A204.1 (cell line): ENCODE data around the gene HDAC9.

Experiments used
- FAIRE-seq: peaks from 2 replicates; lab custom pipeline; 2012; peaks lifted over from hg19 to GRCh38; lab: Jason Lieb, UNC

Gene HDAC9

DNA sequence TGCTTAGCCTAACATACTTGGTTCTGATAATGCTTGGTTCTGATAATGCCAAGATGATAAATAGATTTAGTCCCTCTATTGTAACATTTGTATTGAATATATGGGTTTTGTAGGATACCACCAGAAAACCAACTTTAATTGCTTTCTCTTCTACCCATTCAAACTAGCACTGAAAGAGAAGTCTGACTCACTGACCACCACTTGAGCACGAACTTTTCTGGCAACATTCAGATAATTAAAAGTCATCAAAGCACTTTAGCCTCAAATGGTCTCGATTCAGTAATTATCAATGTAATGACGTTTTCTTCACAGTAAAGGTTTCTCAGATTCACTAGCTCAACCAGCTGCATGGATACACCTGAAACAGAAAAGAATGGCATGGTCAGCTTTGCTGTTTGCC lies 63.0 kb downstream of the HDAC9 start:
- no peak for FAIRE-seq

DNA sequence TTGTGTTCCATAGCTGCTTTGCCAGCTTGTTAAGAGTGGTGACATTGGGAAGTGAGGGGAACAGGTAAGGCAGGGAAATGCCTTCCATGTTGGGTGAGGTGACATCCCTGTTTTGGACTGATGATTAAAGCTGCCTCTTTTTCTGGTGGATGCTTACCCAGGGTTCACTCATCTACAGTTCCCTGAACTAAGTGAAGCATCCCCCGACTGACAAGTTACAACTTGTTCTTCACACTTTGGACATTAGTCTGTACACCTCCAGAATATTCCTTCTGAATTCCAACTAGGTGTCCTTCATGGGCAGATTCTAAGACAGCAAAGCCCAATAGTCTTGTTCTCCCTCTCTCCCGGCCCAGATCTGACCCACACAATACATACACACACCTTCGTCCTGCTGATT lies 63.4 kb downstream of the HDAC9 start:
- FAIRE-seq: no peak

DNA sequence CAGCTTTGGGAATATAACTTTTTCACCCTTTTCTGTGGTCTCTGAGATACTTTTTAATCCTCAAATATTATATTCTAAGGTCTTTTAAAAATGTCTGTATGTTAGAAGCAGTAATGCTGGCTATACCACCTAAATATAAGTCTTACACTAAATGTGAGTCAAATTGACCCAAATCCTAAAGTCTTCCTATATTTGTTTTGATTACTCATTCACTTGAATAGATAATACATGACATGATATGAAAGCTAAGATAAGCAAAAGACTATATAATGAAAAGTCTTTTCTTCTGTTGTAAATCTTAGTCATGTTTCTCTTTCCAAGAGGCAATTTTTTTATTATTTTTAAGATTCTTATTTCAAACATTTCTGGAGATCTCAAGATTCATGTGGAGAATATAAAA lies 64.2 kb downstream of the HDAC9 start:
- FAIRE-seq: no peak

DNA sequence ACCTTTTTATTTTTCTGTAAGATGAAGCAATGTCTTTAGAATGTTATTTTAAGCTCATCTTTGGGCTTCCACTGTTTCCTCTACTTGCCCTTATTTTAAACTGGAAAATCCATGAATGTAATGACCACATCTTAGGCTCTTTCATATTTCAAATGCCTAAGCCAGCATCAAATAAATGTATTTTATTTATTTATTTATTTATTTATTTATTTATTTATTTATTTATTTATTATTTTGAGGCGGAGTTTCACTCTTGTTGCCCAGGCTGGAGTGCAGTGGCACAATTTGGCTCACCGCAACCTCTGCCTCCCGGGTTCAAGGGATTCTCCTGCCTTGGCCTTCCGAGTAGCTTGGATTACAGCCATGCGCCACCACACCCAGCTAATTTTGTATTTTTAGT lies 69.2 kb downstream of the HDAC9 start:
- no peak for FAIRE-seq

DNA sequence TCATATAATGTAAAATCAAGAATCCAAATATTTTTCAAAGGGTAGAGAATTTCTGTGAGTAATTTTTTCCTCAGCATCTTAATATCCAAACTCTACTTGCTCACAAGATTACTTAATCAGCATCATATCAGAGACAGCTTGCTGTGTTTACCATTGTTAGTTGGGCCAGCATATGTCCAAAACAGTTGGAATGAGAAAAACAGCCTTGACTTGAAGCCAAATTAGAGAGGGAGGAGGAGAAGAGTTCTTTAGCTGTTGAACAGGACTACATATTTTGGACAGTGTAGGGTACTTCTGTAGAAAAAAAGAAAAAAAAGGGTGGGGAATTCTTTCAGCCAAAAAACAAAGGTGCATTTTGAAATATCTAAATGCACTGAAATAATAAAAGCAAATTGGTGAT lies 69.8 kb downstream of the HDAC9 start:
- no peak for FAIRE-seq

DNA sequence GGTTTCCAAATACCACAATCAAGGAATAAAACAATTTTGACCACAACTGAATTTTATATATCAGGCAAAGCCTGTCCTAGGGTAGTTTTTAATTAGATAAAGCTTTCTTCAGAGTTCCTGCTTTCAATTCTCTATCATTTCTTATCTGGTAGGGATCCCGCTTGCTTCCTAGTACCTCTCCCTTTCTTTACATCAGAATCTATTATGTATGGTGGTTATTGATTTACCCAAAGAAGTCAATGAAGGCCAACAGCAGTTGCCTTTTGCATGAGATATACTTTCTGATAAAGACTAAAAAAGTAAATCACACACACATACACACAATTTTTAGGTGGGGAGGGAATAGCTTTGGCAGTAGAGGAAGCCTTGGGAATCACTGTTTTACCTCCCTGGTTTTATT lies 70.7 kb downstream of the HDAC9 start:
- FAIRE-seq: no peak

DNA sequence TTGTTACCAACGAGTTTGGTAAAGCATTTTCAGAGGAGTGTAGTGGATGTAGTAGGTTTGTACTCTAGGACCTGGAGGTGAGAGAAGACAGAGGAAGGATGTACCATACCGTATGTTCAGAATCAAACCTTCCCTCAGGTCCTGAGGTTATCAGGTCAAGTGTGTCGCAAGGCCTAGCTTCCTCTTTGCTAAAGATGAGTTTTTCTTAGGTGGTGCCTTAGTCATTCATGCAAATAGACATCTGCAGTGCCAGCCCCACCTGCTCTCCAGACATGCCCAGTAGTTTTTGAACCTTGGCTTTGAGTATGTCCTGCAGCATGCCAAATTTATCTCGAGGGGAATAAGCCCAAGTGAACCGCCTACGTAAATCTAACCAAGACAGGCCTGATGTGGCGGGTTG lies 71.3 kb downstream of the HDAC9 start:
- no peak for FAIRE-seq

DNA sequence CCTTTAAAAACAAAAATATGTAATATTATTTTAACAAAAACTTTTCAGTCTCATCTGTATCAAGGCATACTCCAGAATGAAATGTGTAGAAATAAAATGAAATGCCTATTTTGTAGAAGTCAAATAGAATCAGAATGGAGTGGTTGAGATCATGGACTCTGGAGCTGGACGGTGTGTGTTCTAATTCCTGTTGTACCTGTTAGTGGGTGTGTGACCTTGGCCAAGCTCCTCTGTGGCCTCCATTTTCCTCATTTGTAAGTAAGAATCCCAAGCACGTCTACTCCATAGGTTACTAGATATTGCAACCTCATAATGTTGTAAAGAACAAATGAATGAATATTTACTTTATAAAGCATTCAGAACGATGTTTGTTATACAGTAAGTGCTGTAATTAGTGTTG lies 74.9 kb downstream of the HDAC9 start:
- FAIRE-seq: no peak

DNA sequence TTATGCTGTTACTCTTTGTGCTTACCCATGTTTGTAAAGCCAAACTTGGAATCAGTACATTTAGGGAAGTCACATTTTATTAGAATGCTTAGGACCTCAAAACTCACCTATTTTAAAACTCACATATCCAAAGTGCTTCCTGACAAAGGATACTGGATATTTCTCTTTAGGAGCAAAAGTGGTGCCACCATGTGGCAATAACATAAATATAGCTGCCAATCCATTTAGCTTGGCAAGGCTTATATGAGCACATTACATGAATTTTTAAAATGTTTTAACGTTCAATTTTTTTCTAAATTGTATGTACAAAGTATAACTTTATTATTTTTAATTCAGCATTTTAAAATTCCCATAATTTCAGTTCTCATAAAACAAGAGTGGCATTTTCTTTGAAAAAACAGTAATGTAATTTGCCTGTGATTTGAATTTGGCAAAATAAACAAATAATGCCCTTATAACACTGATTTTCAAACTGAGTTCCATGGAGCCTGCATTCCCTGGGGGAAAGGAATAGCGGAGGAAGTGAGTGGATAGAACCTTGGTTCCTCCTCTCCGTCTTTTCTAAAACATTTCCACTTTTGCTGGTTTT lies 75.4 kb downstream of the HDAC9 start:
- peak; percentile 80 for FAIRE-seq

DNA sequence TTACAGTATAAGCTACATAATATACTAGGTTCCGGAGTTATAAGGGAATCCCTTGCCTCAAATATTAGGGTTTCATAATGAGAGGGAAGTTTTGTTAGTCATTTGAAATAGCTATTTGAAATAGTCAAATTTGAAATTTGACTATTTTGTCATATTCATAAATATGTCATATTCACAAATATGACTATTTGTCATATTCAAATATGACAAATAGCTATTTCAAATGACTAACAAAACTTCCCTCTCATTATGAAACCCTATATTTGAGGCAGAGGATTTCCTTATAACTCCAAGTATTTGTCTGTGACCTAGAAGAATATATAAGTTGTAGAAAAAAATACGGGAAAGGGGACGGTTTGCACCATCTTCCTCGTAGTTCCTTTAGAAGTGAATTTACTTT lies 76.6 kb downstream of the HDAC9 start:
- FAIRE-seq: no peak

DNA sequence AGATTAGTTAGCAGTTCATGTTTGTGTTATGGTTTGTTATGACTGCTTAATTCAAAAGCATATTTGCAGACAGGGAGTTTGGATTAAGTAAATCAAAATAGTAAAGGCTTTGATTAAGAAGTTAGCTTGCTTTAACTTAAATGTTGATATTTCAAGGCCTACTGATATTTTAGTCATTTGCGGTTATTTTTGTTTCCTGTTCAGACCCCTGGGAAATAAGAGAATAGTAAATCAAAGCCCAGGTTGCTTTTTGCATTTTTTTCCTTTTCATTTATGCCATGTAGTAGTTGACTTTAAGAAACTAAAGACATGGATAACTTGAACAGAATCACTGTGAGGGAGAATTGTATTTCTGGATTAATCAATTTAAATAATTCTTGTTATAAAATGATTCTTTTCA lies 77.3 kb downstream of the HDAC9 start:
- no peak for FAIRE-seq

DNA sequence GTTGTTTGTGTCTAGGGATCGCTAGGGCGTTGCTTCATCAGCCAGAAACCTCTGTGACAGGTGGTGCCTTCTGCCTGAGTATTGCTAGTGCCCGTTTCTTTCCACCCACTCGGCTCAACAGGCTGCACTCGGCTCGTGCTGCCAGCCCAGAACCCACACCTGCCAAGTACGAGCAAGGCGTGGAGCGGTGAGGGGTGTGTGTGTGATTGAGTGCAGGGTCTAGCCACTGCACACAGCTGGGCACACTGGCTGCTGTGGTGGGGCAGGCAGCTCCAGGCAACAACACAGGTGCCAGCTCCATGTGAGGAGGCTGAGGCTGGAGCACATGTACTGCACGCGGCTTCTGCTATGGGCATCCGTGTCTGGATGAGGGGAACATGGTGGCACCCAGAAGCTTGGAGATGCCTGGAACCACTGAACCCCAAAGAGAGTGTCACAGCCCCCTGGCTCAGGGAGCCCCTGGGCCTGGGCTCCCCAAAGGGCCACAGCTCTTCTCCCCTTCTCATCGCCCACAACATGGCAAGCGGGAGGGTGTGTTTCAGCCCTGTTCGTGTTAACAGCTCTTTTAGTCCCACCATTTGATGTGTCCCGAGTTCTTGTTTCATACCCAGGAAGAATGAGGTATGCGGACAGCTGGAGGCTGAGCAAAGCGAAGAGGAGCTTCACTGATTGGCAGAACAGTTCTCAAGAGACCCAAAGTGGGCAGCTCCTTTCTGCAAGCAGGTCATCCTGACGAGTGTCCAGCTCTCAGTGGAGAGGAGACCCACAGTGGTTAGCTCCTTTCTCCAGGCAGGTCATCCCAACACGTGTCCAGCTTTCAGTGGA lies 78.1 kb downstream of the HDAC9 start:
- no peak for FAIRE-seq

DNA sequence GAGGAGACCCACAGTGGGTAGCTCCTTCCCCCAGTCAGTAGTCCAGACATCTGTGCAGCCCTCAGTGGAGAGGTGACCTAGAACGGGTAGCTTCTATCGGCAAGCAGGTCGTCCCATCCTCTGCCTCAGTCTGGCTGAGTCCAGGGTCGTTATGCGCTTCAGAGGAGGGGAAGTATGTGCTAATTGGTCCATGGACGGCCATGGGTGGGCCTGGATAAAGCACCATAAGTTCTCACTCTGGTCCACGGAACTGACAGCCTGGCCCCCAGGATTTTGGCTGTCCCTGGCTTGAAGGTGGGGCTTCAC lies 78.6 kb downstream of the HDAC9 start:
- FAIRE-seq: no peak

DNA sequence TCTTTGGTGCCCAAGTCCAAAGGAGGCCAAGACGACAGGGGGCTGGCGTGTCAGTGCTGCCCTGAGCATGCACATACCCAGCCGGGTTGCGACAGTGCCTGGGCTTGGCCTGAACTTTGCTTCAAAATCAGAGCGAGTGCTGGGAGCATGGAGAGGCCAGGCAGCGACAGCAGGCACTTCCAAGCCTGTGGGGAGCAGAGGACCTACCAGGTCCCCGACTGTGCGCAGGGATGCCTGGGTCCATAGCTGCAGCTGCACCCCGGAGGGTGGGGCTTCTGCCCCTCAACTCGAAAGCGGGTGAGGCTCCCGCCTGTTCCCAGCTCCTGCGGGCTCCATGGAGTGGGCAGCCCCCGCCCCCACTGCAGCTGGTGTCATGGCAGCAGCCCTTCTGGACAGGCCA lies 79.1 kb downstream of the HDAC9 start:
- no peak for FAIRE-seq

DNA sequence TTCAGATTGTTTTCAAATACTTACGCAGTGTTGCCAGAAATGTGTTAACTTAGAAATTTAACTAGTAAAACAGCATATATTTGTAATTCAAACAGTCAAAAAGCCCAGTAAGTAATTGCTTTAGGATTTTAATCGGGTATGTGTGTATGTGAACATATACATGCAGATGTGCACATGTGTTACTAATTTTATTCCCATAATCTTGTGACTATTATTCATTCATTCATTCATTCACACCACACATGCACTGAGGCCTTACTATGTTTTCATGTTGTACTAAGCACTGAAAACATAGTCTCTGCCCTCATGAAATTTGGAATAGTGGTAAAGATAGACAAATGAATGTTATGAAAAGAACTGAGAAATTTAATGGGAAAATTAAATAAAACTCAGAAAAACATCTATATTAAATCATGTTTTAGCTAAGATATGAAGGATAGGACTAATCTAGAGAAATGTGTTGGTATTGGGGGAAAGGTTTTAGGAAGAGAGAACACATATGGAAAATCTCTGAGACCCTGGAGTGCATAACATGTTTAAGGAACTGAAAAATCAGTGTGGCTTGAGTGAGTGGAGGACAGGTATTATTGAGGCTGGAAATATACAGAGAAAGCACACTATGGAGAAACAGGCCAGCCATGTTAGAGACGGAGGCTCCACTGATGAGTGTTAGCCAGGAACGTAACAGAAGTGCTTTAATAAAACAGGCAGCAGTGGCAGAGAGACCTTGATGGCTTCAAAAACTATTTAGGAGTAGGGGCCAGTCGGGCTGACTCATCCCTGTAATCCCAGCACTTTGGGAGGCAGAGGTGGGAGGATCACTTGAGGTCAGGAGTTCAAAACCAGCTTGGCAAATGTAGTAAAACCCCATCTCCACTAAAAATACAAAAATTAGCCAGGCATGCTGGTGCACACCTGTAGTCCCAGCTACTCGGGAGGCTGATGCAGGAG lies 80.3 kb downstream of the HDAC9 start:
- FAIRE-seq: no peak

DNA sequence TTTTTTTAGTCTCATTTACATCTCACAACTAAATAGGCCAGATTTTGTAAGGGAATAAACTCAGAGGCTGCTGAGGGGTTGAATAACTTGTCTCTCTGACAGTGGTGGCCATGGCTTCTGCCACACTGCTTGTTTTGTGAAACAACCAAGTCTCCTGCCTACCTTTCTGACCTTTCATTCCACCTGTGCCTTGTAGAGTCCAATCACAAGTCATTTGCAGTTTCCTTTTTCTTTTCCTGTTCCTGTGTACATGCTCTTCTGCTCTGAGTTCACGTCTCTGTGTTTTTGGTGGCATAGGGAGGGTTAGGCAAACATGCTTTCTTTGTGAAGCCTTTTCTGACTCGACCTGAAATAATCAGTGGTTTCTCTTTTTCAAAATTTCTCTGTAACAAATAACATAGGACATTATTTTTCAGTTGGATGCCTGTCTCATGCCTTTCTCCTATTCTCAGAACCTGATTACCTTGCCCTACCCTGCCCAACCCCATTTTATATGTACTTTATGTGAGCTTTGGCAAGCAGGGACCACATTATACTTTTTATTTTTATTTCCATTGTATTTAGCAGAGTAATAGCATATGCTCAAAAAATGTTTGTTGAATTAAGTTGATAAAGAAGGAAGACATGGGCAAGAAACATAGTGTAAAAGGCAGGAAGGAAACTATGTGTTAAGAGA lies 81.7 kb downstream of the HDAC9 start:
- FAIRE-seq: no peak

DNA sequence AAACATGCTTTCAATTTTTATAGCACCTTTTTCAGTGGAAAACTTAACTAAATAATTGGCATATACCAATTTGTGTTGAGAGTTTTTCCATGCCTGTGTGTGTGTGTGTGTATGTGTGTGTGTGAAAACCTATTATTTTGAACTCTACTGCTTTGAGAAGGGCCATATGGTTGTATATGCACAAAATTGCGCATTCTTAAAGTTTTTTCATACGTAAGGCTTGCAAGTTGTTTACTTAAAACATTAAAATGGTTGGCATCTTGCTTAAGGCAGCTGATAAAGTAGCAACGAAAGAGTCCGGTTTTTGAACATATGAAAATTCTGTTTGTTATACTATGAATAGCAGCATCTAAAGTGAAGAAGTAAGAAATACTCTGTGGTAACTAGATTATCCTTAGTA lies 84.1 kb downstream of the HDAC9 start:
- no peak for FAIRE-seq

DNA sequence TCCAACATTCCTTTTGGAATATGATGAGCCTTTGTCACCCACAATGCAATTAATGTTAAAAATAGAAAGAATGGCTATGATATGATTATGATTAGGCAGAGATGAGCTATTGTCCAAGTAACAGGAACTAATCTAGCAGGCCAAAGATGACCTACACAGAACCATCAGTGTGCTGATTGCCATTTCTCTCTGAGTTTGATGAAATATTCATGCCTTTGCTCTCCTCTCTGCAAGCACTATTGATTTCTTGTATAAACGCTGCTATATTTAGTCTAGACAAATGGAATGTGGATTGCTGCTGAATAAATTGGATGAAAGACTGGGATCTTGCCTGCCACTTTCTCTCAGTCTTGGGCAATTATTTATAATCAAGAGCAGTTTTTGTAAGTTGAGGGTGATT lies 85.4 kb downstream of the HDAC9 start:
- no peak for FAIRE-seq

DNA sequence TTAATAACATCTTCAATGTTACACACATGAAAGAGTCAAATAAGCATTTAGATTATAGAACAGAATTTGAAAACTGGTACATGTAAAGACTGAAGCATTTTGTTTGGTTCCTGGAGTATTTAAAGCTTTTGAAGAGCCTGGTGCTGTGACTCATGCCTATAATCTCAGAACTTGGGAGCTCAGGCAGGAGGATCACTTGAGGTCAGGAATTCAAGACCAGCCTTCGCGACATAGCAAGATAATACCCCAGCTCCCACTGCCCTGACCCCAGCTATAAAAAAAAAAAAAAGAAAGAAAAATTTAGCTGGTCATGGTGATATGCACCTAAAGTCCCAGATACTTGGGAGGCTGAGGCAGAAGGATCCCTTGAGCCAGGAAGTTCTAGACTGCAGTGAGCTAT lies 87.8 kb downstream of the HDAC9 start:
- FAIRE-seq: no peak

DNA sequence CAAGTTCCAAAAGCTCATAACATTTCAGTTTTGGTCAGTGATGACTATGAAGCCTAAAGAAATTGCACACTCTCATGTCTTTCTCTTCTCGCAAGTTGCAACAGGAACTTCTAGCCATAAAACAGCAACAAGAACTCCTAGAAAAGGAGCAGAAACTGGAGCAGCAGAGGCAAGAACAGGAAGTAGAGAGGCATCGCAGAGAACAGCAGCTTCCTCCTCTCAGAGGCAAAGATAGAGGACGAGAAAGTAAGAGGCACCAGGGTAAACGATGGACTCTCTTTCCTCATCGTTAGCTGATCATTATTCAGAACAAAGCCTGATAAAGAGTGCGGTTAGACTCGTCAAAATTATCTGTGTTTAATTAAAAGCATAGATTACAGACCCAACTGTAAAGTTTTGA lies 94.7 kb downstream of the HDAC9 start:
- no peak for FAIRE-seq

DNA sequence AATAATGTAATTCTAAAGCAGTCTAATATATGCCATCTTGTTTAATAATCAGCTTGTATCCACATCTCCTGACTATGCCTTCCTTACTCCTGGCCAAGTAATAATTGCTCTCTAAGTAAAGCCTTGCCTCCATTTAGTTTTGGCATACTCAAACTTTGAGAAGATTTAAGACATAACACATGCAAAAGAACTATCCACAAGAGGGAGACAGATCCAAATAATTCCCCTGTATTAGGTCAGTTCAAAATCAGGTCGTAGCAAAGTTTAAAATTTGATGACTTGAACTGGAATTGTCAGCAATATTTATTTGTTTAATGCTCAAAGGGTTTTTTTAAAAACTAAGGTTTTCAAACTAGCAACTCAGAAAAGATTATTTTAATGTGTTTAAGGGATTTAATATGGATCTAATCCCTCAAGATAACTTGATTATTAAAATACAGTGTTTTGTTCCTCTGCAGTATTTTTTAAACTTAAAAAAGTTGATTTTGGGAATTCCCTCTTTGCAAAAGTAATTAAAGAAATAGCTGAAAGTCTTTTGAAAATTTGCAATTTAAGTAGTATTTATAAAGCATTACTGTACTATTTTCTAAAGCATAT lies 95.3 kb downstream of the HDAC9 start:
- peak; percentile 93 for FAIRE-seq

DNA sequence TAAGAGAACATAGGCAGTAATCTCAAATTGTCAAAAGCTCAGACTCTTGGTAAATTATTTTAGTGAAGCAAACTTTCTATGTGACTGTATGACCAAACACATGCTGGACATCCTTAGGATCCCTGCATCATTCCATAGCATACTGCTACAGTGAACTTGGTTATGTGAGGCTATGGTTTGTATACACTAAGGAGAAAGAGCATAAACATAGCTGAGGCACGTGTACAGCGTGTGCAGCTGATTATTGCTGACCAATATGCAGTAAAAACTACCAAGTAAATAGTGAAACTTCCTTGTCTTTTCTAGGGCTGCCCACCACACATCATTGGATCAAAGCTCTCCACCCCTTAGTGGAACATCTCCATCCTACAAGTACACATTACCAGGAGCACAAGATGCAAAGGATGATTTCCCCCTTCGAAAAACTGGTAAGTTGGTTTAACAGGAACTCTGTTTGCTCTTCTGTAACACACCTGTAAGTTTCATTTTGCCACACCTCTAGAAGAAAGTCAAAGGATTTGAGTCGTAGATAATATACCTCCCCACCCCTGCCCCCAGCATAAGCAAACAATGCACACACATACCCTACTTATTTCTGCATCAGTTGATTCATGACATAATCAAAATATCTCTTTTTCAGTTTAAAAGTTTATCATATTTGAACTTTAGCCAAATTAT lies 98.2 kb downstream of the HDAC9 start:
- no peak for FAIRE-seq
